HG03175 (cell line): Measurements from ENCODE around the gene RABGGTA.

Experiments used
- ATAC-seq: cut with Tn5 transposase; IDR thresholded peaks from one replicate; pipeline ENCODE4 v1.9.1; 2021; ENCODE audit warnings: mild to moderate bottlenecking, moderate library complexity; ENCODE audit not compliant: unreplicated experiment

RABGGTA gene

GRCh38 chr14:24261969-24262327, 9.4 kb downstream of the RABGGTA start:
- no peak for ATAC-seq

GRCh38 chr14:24261256-24261968, 10.0 kb downstream of the RABGGTA start:
- no peak for ATAC-seq

GRCh38 chr14:24260780-24261157, 10.6 kb downstream of the RABGGTA start:
- no peak for ATAC-seq

- no peak for ATAC-seq
Observed at GRCh38 chr14:24260026-24260779, 11.2 kb downstream of the RABGGTA start.

- ATAC-seq: no peak
Observed at GRCh38 chr14:24259282-24260025, 11.9 kb downstream of the RABGGTA start.

- no peak for ATAC-seq
Observed at GRCh38 chr14:24258548-24259265, 12.7 kb downstream of the RABGGTA start.

GRCh38 chr14:24258119-24258518, 13.3 kb downstream of the RABGGTA start:
- ATAC-seq: no peak

- no peak for ATAC-seq
Observed at GRCh38 chr14:24256960-24257359, 14.4 kb downstream of the RABGGTA start.

- no peak for ATAC-seq
Observed at GRCh38 chr14:24255931-24256711, 15.3 kb downstream of the RABGGTA start.

- no peak for ATAC-seq
Observed at GRCh38 chr14:24255438-24255837, 16.0 kb downstream of the RABGGTA start.

- no peak for ATAC-seq
Observed at GRCh38 chr14:24254630-24255392, 16.6 kb downstream of the RABGGTA start.

- no peak for ATAC-seq
Observed at GRCh38 chr14:24253936-24254335, 17.5 kb downstream of the RABGGTA start.

- no peak for ATAC-seq
Observed at GRCh38 chr14:24252289-24253124, 18.9 kb downstream of the RABGGTA start.

GRCh38 chr14:24251880-24252288, 19.5 kb downstream of the RABGGTA start:
- ATAC-seq: no peak

- no peak for ATAC-seq
Observed at GRCh38 chr14:24250354-24250753, 21.0 kb downstream of the RABGGTA start.

GRCh38 chr14:24249230-24250021, 22.0 kb downstream of the RABGGTA start:
- no peak for ATAC-seq

GRCh38 chr14:24247422-24247821, 24.0 kb downstream of the RABGGTA start:
- ATAC-seq: no peak

- ATAC-seq: no peak
Observed at GRCh38 chr14:24246765-24247212, 24.6 kb downstream of the RABGGTA start.
